Measurements from ENCODE around the gene CEP192.

The CEP192 gene

DNA sequence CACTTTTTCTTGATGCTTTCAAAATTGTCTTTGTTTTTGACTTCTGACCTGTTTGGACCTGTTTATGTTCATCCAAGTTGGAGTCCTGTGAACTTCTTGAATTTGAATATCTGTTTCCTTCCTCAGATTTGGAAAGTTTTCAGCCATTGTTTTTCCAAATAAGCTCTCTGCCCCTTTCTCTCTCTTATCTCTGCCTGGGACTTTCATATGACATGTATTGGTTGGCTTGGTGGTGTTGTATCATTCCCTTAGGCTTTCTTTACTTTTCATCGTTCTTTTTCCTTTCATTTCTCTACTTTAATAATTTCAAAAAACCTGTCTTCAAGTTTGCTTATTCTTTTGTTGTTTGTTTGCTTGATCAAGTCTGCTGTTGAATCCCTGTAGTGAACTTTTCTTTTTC is 167.3 kb downstream of the CEP192 start:
- H3K27ac ChIP-seq: no peak overlapping the region
- no peak overlapping the region for H3K4me2 ChIP-seq
- no peak overlapping the region for H3K9ac ChIP-seq
- no peaks in the 10 kb centered on the region for H3K4me1 ChIP-seq (ENCODE audit: low read depth, poor library complexity, severe bottlenecking)
- H3K27me3 ChIP-seq (ENCODE audit: insufficient read depth, low read depth): no peaks in the 10 kb centered on the region
- no peaks in the 10 kb centered on the region for H3K36me3 ChIP-seq (ENCODE audit: insufficient read depth)
- H3K4me3 ChIP-seq (IDR thresholded peaks at IDR 0.05; ENCODE audit: insufficient read depth, low read depth, low read length): no peak overlapping the region
- no peaks in the 10 kb centered on the region for H4K20me1 ChIP-seq (ENCODE audit: insufficient read depth)
- no peaks in the 10 kb centered on the region for H3K79me2 ChIP-seq (ENCODE audit: insufficient read depth, low read depth)
- no peak overlapping the region for H2AFZ ChIP-seq (ENCODE audit: low read depth)
- TF ChIP-seq, protein P1, sequence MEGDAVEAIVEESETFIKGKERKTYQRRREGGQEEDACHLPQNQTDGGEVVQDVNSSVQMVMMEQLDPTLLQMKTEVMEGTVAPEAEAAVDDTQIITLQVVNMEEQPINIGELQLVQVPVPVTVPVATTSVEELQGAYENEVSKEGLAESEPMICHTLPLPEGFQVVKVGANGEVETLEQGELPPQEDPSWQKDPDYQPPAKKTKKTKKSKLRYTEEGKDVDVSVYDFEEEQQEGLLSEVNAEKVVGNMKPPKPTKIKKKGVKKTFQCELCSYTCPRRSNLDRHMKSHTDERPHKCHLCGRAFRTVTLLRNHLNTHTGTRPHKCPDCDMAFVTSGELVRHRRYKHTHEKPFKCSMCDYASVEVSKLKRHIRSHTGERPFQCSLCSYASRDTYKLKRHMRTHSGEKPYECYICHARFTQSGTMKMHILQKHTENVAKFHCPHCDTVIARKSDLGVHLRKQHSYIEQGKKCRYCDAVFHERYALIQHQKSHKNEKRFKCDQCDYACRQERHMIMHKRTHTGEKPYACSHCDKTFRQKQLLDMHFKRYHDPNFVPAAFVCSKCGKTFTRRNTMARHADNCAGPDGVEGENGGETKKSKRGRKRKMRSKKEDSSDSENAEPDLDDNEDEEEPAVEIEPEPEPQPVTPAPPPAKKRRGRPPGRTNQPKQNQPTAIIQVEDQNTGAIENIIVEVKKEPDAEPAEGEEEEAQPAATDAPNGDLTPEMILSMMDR (conservative IDR thresholded peaks at IDR 0.05; ENCODE audit: low read depth, low read length): no peak

DNA sequence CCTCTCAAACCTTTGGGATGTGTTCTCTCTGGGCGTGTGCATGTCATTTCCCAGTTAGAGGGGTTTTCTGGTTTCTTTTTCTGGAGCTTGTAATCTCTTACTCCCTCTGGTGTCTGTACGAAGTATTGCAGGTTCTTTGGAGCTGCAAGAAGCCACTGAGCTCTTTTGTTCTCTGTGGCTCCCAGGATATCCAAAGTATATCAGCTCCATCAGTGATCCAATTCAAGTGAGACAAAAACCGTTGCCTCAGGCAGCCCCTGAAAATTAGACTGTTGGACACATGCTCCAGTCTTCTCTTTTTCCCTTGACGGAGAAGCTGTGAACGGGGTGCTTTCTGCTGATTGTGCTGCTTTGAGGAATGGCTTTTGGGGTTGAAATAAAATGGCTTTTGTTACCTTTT is 168.4 kb downstream of the CEP192 start:
- Histone ChIP-seq H4K20me1 (ENCODE audit: insufficient read depth) (no peaks in the 10 kb centered on the region), H3K36me3 (ENCODE audit: insufficient read depth) (no peaks in the 10 kb centered on the region), H3K9ac (no peak overlapping the region), H3K4me1 (ENCODE audit: low read depth, poor library complexity, severe bottlenecking) (no peaks in the 10 kb centered on the region), H3K4me2 (no peak overlapping the region), H3K27ac (no peak overlapping the region), H3K79me2 (ENCODE audit: insufficient read depth, low read depth) (no peaks in the 10 kb centered on the region), H2AFZ (ENCODE audit: low read depth) (no peak overlapping the region), H3K27me3 (ENCODE audit: insufficient read depth, low read depth) (no peaks in the 10 kb centered on the region), H3K4me3 (IDR thresholded peaks at IDR 0.05; ENCODE audit: insufficient read depth, low read depth, low read length) (no peak overlapping the region)
- TF ChIP-seq, protein P1 (conservative IDR thresholded peaks at IDR 0.05; ENCODE audit: low read depth, low read length): peak; percentile 95

DNA sequence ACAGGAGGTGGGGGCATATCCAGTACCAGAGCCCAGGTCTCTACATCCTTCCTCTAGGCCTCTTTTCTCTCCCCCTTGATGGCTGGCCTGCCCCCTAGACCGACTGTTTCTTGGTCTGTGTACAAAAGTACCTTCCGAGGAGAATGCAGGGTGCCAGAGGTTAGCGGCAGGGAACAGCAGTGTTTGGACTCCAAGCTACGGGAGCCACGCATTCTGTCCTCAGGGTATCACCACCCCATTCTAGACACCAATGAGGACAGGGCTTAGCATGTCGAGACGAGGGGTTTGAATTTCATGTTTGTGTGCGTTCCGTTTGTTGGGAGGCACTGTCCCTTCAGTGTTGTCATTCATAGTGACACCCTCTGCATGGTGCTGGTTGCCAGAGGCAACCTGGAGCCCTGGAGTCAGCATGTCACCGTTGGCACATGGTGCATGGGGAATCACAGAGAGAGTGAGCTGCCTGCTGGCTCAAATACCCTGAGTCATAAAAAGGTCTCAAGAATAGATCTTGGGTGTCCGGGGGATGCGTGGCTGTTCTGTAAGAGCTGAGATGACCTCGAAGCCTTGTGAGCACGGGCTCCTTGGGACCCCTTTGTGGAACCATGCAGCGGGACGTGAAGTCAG is 170.2 kb downstream of the CEP192 start:
- Histone ChIP-seq H3K4me1 (ENCODE audit: low read depth, poor library complexity, severe bottlenecking) (no peaks in the 10 kb centered on the region), H4K20me1 (ENCODE audit: insufficient read depth) (no peaks in the 10 kb centered on the region), H3K4me3 (IDR thresholded peaks at IDR 0.05; ENCODE audit: insufficient read depth, low read depth, low read length) (no peak overlapping the region), H3K9ac (no peak overlapping the region), H2AFZ (ENCODE audit: low read depth) (no peak overlapping the region), H3K27ac (no peak overlapping the region), H3K27me3 (ENCODE audit: insufficient read depth, low read depth) (no peaks in the 10 kb centered on the region), H3K36me3 (ENCODE audit: insufficient read depth) (no peaks in the 10 kb centered on the region), H3K4me2 (no peak overlapping the region), H3K79me2 (ENCODE audit: insufficient read depth, low read depth) (no peaks in the 10 kb centered on the region)
- TF ChIP-seq, protein P1 (conservative IDR thresholded peaks at IDR 0.05; ENCODE audit: low read depth, low read length): no peak

DNA sequence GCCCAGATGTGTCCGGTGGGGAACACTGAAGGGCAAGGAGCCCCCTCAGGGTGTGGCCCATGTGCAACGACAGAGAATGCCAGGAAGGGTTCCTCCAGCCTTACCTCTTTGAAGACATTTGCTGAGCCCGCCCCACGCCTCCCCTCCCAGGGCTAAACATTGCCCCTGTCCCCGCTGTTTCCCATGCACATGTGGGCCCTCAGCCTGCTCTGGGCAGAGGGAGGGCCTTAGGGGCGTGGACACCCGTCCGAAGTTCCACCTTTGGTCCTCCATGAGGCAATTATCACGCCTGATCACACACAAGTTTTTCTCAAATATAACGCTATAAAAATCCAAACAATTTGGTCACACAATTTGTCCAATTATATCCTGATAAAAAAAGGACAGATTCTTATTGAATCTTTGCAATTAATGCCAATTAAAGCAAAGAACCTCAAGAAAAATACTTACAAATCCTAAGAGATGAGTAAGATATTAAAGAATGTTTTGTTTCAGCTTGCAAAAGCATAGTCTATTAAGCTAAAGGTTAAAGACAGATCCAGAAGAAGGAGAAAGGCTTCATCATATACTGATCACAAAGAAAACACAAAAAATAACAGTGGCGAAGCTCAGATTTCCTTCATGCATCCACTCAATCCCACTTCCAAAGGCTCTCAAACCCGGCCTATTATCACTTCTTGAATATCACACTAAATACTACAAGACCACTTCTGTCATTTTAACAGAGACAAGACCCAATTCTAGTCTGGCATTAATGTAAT is 172.2 kb downstream of the CEP192 start:
- H3K4me1 ChIP-seq (ENCODE audit: low read depth, poor library complexity, severe bottlenecking): no peaks in the 10 kb centered on the region
- no peaks in the 10 kb centered on the region for H3K27me3 ChIP-seq (ENCODE audit: insufficient read depth, low read depth)
- no peak overlapping the region for H3K9ac ChIP-seq
- no peak overlapping the region for H3K27ac ChIP-seq
- no peak overlapping the region for H3K4me2 ChIP-seq
- no peaks in the 10 kb centered on the region for H4K20me1 ChIP-seq (ENCODE audit: insufficient read depth)
- H3K36me3 ChIP-seq (ENCODE audit: insufficient read depth): no peaks in the 10 kb centered on the region
- H3K79me2 ChIP-seq (ENCODE audit: insufficient read depth, low read depth): no peaks in the 10 kb centered on the region
- H2AFZ ChIP-seq (ENCODE audit: low read depth): no peak overlapping the region
- TF ChIP-seq, protein P1 (conservative IDR thresholded peaks at IDR 0.05; ENCODE audit: low read depth, low read length): no peak
- no peak overlapping the region for H3K4me3 ChIP-seq (IDR thresholded peaks at IDR 0.05; ENCODE audit: insufficient read depth, low read depth, low read length)

All from KMS-11 (cell line).